ENCODE data around the gene THAP4. TPM values are rescaled to one million over a fixed set of nuclear protein-coding genes. Genes with fewer than 3 reads are reported as not detected.

THAP4 gene
- total and polyA plus RNA-seq, 3 experiments from 2014 or later: 42.3 to 51.9 (median 51.4) TPM

- DNase-seq: no peak
- H3K36me3 Mint-ChIP-seq: peaks cover 0 to 12% (median 0%) of the 10 kb centered on the region in 3 donors
- H3K9me3 ChIP-seq (ENCODE audit: low read length): no peaks in the 10 kb centered on the region
- H3K36me3 ChIP-seq (ENCODE audit: insufficient read depth, low read length): no peaks in the 10 kb centered on the region
- peaks cover 9 to 25% (median 14%) of the 10 kb centered on the region in 5 donors for H3K9me3 Mint-ChIP-seq
- no peak overlapping the region for H3K27ac ChIP-seq (ENCODE audit: low read depth, low read length)
- H3K4me3 ChIP-seq (ENCODE audit: low read length): no peak overlapping the region
- H3K4me1 ChIP-seq (ENCODE audit: insufficient read depth, low read length): no peaks in the 10 kb centered on the region
- ChIA-PET CTCF (no interaction called here), POLR2A (no interaction called here)
- peaks cover 40 to 51% of the 10 kb centered on the region in 2 donors for H3K27me3 Mint-ChIP-seq
- H3K27ac Mint-ChIP-seq: no peak overlapping the region
- no peaks in the 10 kb centered on the region for H3K27me3 ChIP-seq (ENCODE audit: insufficient read depth, low read length, poor library complexity, severe bottlenecking)
- H3K4me1 Mint-ChIP-seq: peaks cover 5 to 10% (median 8%) of the 10 kb centered on the region in 3 donors
- no peak overlapping the region for H3K4me3 Mint-ChIP-seq
Measured at GRCh38 chr2:241553512-241553830, 83.5 kb downstream of the THAP4 start.

GRCh38 chr2:241551998-241552737 is 84.8 kb downstream of the THAP4 start:
- Mint-ChIP-seq H3K27ac (no peak overlapping the region), H3K9me3 (peaks cover 5 to 15% (median 7%) of the 10 kb centered on the region in 5 donors), H3K4me1 (peaks cover 0 to 5% (median 3%) of the 10 kb centered on the region in 3 donors), H3K36me3 (peaks cover 0 to 5% (median 0%) of the 10 kb centered on the region in 3 donors), H3K4me3 (no peak overlapping the region), H3K27me3 (peaks cover 29 to 49% of the 10 kb centered on the region in 2 donors)
- H3K4me3 ChIP-seq (ENCODE audit: low read length): no peak overlapping the region
- no peak overlapping the region for H3K27ac ChIP-seq (ENCODE audit: low read depth, low read length)
- H3K36me3 ChIP-seq (ENCODE audit: insufficient read depth, low read length): no peaks in the 10 kb centered on the region
- DNase-seq: no peak
- no peaks in the 10 kb centered on the region for H3K27me3 ChIP-seq (ENCODE audit: insufficient read depth, low read length, poor library complexity, severe bottlenecking)
- ChIA-PET CTCF (no interaction called here), POLR2A (no interaction called here)
- H3K4me1 ChIP-seq (ENCODE audit: insufficient read depth, low read length): no peaks in the 10 kb centered on the region
- no peaks in the 10 kb centered on the region for H3K9me3 ChIP-seq (ENCODE audit: low read length)

GRCh38 chr2:241551599-241551997 is 85.4 kb downstream of the THAP4 start:
- ChIA-PET CTCF (no interaction called here), POLR2A (no interaction called here)
- H3K9me3 Mint-ChIP-seq: peaks cover under 1 to 9% (median 3%) of the 10 kb centered on the region in 5 donors
- peaks cover 28 to 46% of the 10 kb centered on the region in 2 donors for H3K27me3 Mint-ChIP-seq
- peaks cover 0 to 5% (median 3%) of the 10 kb centered on the region in 3 donors for H3K4me1 Mint-ChIP-seq
- no peak for DNase-seq
- no peaks in the 10 kb centered on the region for H3K9me3 ChIP-seq (ENCODE audit: low read length)
- H3K36me3 ChIP-seq (ENCODE audit: insufficient read depth, low read length): no peaks in the 10 kb centered on the region
- no peaks in the 10 kb centered on the region for H3K4me1 ChIP-seq (ENCODE audit: insufficient read depth, low read length)
- no peak overlapping the region for H3K4me3 ChIP-seq (ENCODE audit: low read length)
- H3K27ac Mint-ChIP-seq: no peak overlapping the region
- no peak overlapping the region for H3K27ac ChIP-seq (ENCODE audit: low read depth, low read length)
- H3K36me3 Mint-ChIP-seq: peaks cover 0 to 2% (median 0%) of the 10 kb centered on the region in 3 donors
- H3K27me3 ChIP-seq (ENCODE audit: insufficient read depth, low read length, poor library complexity, severe bottlenecking): no peaks in the 10 kb centered on the region
- no peak overlapping the region for H3K4me3 Mint-ChIP-seq

GRCh38 chr2:241550616-241551580 is 86.1 kb downstream of the THAP4 start:
- Histone ChIP-seq H3K27me3 (ENCODE audit: insufficient read depth, low read length, poor library complexity, severe bottlenecking) (peaks cover 5% of the 10 kb centered on the region), H3K9me3 (ENCODE audit: low read length) (no peaks in the 10 kb centered on the region), H3K4me1 (ENCODE audit: insufficient read depth, low read length) (no peaks in the 10 kb centered on the region), H3K36me3 (ENCODE audit: insufficient read depth, low read length) (no peaks in the 10 kb centered on the region), H3K27ac (ENCODE audit: low read depth, low read length) (no peak overlapping the region), H3K4me3 (ENCODE audit: low read length) (no peak overlapping the region)
- ChIA-PET CTCF (no interaction called here), POLR2A (no interaction called here)
- Mint-ChIP-seq H3K4me3 (no peak overlapping the region), H3K9me3 (peaks cover 0 to 5% (median 1%) of the 10 kb centered on the region in 5 donors), H3K27me3 (peaks cover 24 to 41% of the 10 kb centered on the region in 2 donors), H3K4me1 (peaks cover 0 to 4% (median 3%) of the 10 kb centered on the region in 3 donors), H3K27ac (no peak overlapping the region), H3K36me3 (no peaks in the 10 kb centered on the region)
- DNase-seq: no peak

GRCh38 chr2:241548451-241548835 is 88.5 kb downstream of the THAP4 start:
- CTCF ChIA-PET: interaction anchor here (1.5 kb wide), 1 partner anchor 8 kb away, joined by 3 read pairs; no protein-coding TSS in a partner anchor

GRCh38 chr2:241547781-241548450 is 89.0 kb downstream of the THAP4 start:
- Mint-ChIP-seq H3K36me3 (no peaks in the 10 kb centered on the region), H3K27me3 (peaks cover 18 to 30% of the 10 kb centered on the region in 2 donors), H3K4me3 (no peak overlapping the region), H3K9me3 (no peaks in the 10 kb centered on the region), H3K27ac (no peak overlapping the region), H3K4me1 (no peaks in the 10 kb centered on the region)
- no peak overlapping the region for H3K4me3 ChIP-seq (ENCODE audit: low read length)
- DNase-seq: no peak
- no peaks in the 10 kb centered on the region for H3K9me3 ChIP-seq (ENCODE audit: low read length)
- ChIA-PET POLR2A (no interaction called here), CTCF (interaction anchor here (1.5 kb wide), 1 partner anchor 8 kb away, joined by 3 read pairs; no protein-coding TSS in a partner anchor)
- H3K36me3 ChIP-seq (ENCODE audit: insufficient read depth, low read length): no peaks in the 10 kb centered on the region
- peaks cover 6% of the 10 kb centered on the region for H3K27me3 ChIP-seq (ENCODE audit: insufficient read depth, low read length, poor library complexity, severe bottlenecking)
- H3K4me1 ChIP-seq (ENCODE audit: insufficient read depth, low read length): no peaks in the 10 kb centered on the region
- no peak overlapping the region for H3K27ac ChIP-seq (ENCODE audit: low read depth, low read length)

More at GRCh38 chr2:241548451-241548835, 88.5 kb downstream of the THAP4 start:
- Mint-ChIP-seq H3K27me3 (peaks cover 17 to 28% of the 10 kb centered on the region in 2 donors), H3K9me3 (no peaks in the 10 kb centered on the region), H3K4me3 (no peak overlapping the region), H3K36me3 (no peaks in the 10 kb centered on the region), H3K27ac (no peak overlapping the region), H3K4me1 (no peaks in the 10 kb centered on the region)
- no peak for DNase-seq
- no peak overlapping the region for H3K27ac ChIP-seq (ENCODE audit: low read depth, low read length)
- H3K4me3 ChIP-seq (ENCODE audit: low read length): no peak overlapping the region
- POLR2A ChIA-PET: no interaction called here
- no peaks in the 10 kb centered on the region for H3K9me3 ChIP-seq (ENCODE audit: low read length)
- H3K36me3 ChIP-seq (ENCODE audit: insufficient read depth, low read length): no peaks in the 10 kb centered on the region
- H3K27me3 ChIP-seq (ENCODE audit: insufficient read depth, low read length, poor library complexity, severe bottlenecking): peaks cover 6% of the 10 kb centered on the region
- H3K4me1 ChIP-seq (ENCODE audit: insufficient read depth, low read length): no peaks in the 10 kb centered on the region

- no peaks in the 10 kb centered on the region for H3K9me3 ChIP-seq (ENCODE audit: low read length)
- H3K27me3 Mint-ChIP-seq: peaks cover 19 to 26% of the 10 kb centered on the region in 2 donors
- no peak for DNase-seq
- no peaks in the 10 kb centered on the region for H3K36me3 ChIP-seq (ENCODE audit: insufficient read depth, low read length)
- H3K27ac ChIP-seq (ENCODE audit: low read depth, low read length): no peak overlapping the region
- no peak overlapping the region for H3K27ac Mint-ChIP-seq
- H3K27me3 ChIP-seq (ENCODE audit: insufficient read depth, low read length, poor library complexity, severe bottlenecking): peaks cover 6% of the 10 kb centered on the region
- no peaks in the 10 kb centered on the region for H3K9me3 Mint-ChIP-seq
- no peak overlapping the region for H3K4me3 ChIP-seq (ENCODE audit: low read length)
- H3K4me3 Mint-ChIP-seq: no peak overlapping the region
- POLR2A ChIA-PET: no interaction called here
- H3K36me3 Mint-ChIP-seq: no peaks in the 10 kb centered on the region
- H3K4me1 Mint-ChIP-seq: no peaks in the 10 kb centered on the region
- CTCF ChIA-PET: interaction anchor here (1.5 kb wide), 1 partner anchor 9 kb away, joined by 3 read pairs; no protein-coding TSS in a partner anchor
- no peaks in the 10 kb centered on the region for H3K4me1 ChIP-seq (ENCODE audit: insufficient read depth, low read length)
Measured at GRCh38 chr2:241546771-241547498, 90.0 kb downstream of the THAP4 start.

All from CD8-positive, alpha-beta memory T cell (primary cell).